RKO (cell line): Measurements from ENCODE around the gene SLC16A5.

ENCODE experiments used
- DNase-seq: peaks from one replicate; pipeline ENCODE4 v3.0.0-alpha.2; 2016; ENCODE audit warnings: low spot score

The SLC16A5 gene

DNA sequence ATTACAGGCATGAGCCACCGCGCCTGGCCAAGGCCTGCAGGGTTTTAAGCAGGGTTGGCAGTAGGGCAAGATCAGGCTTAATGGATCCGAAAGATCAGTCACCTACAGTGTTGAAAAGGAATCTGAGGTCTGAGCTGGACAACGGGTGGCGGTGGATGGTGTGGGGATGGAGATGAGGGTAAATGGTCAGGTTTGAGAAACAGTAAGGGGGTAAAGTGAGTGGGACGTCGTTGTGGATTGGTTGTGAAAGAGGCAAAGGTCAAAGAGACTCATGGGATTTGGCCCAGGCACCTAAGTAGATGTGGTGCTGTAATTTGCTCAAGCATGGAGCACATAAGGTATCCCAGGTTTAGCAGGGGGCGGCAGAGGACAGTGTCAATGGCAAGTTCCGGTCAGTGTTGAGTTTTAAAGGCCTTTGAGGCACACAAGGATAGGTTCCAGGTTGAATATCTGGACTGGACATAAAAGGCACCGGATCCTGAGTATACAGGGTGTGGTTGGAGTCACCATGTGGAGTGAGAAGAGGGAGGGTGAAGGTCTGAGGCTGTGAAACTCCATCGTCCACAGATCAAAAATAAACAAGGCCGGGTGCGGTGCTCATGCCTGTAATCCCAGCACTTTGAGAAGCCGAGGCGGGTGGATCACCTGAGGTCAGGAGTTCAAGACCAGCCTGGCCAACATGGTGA lies 1.1 kb upstream of the SLC16A5 start:
- DNase-seq = no peak

DNA sequence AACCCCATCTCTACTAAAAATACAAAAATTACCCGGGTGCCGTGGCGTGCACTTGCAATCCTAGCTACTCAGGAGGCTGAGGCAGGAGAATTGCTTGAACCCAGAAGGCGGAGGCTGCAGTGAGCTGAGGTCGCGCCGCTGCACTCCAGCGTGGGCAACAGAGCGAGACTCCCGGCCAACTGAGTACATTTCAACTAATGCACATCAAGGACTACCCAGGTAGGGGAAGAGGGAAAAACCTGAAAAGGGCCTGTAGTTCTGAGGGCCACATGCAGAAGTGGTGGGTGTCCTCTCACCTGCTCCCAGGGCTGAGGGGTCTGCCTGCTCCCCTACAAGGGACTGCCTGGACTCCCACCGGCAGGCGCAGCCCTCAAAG lies 584 bp upstream of the SLC16A5 start:
- no peak for DNase-seq

DNA sequence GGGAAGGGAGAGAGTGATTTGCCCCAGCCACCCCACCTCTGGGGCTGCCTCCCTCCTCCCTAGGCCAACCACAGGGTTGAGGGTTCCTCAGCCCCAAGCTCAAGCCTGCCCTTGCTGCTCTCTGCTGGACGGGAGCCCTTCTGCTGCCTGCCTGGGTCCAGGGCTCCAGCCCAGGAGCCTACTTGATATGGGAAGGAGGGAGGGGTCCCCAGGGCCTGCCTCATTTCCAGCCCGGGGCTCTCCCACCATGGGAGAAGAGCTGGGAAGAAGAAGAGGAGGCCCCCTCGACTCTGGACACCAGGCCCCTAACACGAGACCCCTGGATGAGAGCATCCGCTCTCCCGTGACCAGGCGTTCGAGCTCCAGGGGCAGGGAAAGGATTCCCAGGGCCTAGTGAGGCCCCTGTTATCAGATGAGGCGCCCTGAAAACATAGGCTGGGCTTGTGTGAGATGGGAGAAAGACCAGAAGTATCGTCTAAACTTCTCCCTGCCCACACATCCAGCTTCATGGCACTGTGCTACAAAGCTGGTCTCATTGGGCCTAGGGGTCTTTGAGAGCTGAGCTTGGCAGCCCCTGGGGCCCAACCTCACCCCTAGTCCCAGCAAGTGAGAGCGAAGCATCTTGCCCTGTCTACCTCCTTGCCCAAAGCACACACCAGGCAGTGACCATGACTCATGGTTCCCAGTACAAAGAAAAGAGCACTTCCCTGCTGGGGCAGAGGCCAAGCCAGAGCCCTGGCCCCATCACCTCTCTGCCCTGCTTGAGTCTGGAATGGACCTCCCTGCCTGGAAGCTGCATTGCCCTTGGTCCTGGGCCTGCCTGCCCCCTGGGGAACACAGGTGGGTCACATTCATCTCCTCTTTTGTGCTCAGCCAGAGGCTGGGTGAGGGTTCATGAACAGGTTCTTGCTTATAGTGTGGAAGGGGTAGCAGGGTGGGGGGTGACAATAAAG lies 987 bp downstream of the SLC16A5 start:
- DNase-seq = peak; percentile 79

DNA sequence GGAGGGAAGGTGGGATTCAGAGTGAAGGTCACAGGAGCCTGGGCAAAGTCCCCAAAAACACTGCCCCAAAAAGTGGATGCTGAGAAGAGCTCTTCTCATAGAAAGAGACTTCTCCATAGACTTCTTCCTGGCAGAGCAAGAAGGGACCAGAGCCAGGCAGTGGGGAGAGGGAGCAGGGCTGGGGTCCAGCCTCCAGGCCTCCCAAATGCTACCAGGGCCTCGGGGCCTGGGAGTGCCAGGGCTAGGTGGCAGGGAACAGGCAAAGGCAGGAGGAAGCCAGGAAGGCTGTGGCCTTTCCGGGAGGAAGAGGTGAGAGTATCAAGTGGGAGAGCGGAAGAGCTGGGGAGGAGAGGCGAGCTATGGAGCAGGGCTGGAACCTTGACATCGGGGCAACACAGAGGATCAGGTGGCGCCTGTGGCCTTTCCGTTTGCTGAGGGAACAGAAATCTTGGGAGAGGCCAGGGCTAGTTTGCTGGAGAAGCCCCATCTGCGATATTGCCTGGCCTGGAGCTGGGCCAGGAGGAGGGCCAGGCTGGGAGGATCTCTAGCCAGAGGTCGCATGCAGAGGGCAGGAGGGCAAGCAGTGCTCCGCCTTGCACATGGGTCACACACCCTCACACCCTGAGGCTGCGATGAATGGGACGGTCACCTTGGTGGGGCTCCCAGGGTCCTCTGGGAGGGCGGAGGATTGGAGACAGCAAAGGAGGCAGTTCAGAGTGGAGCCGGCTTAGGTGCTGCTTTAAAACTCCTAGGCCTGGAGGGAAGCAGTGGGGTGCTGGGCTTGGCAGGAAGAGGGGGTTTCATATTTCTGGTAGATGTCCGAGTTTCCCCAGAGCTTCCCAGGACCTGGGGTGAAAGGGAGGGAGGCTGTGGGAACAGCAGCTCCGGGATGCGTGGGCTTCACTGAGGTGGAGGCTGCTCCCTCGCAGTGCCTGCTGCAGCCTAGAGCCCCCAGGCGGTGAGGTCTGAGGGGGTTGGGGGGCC lies 3.4 kb downstream of the SLC16A5 start:
- no peak for DNase-seq

DNA sequence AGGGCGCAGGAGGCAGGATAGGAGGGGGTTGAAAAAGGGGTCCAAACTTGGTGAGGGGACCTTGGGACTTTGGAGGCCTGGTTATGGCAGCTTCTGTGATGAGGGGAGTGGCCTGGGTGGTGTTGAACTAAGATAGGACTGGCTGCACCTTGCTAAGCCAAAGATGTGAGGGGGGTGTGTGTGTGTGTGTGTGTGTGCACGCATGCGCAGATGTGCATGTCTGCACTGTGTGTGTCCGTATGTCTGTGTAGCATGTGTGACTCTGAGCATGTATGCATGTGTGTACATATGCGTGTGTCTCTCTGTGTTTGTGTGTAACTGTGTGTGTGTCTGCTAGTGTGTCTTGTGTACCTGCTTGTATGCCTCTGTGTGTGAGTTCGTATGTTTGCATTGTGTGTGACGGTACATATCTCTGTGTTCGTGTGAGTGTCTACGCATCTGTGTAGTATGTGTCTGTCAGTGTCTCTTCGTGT lies 4.1 kb downstream of the SLC16A5 start:
- DNase-seq = no peak

DNA sequence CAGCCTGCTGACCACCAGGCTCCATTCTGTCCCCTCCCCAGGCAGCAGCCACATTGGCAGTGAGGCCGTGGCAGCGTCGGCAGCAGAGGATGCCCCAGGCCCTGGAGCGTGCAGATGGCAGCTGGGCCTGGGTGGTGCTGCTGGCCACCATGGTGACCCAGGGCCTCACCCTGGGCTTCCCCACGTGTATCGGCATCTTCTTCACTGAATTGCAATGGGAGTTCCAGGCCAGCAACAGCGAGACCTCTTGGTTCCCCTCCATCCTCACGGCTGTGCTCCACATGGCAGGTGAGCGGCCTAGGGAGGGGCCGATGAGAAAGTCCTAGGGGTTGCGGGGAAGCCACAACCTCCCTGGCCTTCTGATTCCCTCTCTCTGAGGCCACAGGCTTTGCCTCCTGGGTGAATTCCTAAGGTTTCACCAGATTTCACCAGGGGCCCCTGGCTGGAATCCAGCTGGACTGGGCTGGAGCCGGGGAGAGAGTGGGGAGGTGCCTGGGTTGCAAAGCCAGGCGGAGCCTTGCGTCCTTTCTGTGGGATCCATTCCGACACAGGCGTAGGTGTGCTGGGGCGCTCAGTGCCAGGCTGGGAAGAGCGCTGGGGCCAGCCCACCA lies 5.9 kb downstream of the SLC16A5 start:
- no peak for DNase-seq

DNA sequence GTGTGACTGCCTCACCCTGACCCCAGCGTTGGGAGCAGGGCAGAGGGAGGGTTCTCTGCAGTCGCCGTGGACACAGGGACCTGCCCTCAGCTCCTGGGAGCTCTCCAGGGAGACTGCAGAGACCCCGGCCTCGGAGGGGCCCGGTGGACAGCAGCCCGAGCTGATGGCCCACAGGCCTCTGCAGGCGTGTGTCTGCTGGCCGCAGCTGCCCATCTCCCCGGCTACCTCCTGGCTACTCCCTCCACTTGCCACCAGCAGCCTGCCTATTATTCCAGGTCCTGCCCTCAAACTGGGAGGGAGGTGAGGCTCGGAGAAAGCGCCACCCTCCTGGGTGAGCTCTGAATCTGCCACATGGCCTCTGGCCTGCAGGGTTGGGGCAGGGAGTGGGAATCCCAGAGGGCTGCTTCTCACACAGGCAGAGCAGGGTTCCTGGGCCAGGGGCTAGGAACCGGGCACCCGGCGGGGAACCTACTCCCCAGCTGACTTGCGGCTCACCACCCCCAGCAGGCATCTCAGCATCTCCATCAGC lies 7.2 kb downstream of the SLC16A5 start:
- no peak for DNase-seq

DNA sequence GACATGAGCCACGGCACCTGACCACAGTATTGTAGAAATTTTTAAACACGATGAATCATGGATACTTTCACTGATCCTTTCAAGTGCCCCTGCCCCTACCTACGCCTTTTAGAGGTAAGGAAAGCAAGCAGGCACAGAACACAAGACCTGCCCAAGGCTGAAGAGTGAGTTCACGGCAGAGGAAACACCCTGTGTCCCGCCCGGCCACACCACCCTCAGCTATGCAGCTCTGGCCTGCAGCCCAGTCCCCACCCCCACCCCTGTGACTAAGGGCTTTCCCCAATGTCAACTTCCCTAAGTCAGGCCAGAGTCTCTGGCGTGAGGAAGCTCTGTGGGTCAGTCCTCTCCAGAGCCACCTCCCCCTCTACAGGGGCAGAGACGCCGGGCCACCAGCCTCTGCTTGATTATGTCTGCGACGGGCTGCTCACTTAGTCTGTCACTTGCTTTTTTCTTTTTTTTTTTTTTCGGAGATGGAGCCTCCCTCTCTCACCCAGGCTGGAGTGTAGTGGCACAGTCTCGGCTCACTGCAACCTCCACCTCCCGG lies 8.4 kb downstream of the SLC16A5 start:
- peak; percentile 38 for DNase-seq

DNA sequence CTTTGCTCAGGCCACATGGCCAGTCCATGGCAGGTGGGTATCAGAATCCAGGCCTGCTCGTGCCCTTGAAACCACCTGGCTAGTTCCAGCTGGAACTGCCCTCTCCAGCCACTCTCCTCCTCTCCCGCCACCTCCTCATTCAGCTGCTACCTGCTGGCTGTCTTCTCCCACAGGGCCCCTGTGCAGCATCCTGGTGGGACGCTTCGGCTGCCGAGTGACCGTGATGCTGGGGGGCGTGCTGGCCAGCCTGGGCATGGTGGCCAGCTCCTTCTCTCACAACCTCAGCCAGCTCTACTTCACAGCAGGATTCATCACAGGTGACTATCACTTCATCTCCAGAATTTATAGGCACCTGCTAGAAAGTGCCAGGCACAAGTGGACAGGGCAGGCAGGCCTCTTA lies 10.1 kb downstream of the SLC16A5 start:
- DNase-seq = no peak

DNA sequence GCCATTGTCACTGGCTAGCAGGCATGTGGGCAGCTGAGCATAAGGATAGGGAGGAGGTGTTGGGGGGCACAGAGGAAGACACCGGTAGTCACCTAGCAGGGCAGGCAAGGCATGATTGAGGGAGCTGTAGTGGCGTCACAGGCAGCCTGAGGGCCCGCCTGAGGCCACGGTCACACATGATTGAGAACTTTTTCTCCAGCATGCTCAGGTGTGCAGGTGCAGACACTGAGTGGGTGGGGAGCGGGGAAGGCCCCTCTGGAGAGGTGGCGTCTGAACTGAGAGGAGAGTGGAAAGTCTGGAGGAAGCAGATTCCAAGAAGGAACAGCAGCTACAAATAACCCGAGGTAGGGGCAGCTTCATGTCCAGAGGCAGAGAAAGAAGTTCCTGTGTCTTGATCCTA lies 11.1 kb downstream of the SLC16A5 start:
- no peak for DNase-seq

DNA sequence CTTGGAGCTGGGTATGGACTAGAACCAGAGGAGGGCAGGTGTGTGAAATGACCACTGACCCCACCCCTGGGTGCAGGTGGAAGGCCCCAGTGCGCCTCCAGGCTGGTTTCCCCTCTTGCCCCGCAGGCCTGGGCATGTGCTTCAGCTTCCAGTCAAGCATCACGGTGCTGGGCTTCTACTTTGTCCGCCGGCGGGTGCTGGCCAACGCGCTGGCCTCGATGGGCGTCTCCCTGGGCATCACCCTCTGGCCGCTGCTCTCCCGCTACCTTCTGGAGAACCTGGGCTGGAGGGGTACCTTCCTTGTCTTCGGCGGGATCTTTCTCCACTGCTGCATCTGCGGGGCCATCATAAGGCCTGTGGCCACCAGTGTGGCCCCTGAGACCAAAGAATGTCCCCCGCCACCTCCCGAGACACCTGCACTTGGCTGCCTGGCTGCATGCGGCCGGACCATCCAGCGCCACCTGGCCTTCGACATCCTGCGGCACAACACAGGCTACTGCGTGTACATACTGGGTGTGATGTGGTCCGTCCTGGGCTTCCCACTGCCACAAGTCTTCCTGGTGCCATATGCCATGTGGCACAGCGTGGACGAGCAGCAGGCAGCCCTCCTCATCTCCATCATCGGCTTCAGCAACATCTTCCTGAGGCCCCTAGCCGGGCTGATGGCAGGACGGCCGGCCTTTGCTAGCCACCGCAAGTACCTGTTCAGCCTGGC lies 12.3 kb downstream of the SLC16A5 start:
- no peak for DNase-seq

DNA sequence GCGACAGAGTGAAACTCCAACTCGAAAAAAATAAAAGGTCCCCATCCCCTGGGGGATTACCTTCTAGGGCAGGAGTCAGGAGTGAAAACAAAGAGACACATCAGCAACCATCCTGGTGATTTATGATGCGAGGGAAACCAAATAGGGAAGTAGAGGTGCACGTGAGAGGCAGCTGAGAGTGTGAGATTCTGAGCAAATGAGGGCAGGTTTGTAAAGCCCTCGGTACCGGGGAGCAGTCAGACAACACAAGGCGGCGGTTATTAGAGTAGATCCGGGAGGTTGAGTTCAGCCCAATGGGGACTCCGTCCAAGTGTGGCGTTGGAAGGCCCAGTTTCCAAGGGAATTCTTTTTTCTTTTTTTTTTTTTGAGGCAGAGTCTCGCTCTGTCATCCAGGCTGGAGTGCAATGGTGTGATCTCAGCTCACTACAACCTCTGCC lies 14.6 kb downstream of the SLC16A5 start:
- no peak for DNase-seq

DNA sequence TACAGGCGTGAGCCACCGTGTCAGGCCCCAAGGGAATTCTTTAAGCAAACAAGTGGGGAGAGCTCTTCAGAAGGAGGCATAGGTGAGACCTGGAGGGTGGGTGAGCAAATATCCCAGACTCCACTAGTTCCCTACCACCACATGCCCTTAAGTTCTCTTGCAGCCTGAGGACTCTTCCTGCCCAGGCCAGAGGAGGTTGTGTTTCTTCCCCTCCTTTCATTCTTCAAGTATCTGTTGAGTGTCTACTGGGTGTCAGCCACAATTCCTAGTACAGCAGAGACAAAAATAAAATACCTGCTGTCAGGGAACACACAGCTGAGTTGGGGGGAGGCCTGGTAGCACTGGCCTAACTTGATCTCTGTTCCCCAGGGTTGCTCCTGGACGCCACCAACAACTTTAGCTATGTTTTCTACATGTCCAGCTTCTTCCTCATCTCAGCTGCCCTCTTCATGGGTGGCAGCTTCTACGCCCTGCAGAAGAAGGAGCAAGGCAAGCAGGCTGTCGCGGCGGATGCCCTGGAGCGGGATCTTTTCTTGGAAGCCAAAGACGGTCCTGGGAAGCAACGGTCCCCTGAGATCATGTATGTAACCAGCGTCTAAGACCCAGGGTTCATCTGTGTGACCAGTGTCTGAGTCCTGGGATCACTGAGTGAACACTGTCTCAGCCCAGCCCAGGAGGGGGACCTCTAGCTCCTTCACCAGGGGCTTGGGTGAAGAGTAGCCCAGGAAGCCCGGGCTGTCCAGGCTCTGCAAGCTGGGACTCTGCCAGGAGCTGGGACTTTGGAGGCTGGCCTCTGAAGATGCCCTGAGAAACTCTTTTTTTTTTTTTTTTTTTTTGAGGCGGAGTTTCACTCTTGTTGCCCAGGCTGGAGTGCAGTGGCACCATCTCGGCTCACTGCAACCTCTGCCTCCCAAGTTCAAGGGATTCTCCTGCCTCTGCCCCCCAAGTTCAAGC lies 16.1 kb downstream of the SLC16A5 start:
- DNase-seq = no peak

DNA sequence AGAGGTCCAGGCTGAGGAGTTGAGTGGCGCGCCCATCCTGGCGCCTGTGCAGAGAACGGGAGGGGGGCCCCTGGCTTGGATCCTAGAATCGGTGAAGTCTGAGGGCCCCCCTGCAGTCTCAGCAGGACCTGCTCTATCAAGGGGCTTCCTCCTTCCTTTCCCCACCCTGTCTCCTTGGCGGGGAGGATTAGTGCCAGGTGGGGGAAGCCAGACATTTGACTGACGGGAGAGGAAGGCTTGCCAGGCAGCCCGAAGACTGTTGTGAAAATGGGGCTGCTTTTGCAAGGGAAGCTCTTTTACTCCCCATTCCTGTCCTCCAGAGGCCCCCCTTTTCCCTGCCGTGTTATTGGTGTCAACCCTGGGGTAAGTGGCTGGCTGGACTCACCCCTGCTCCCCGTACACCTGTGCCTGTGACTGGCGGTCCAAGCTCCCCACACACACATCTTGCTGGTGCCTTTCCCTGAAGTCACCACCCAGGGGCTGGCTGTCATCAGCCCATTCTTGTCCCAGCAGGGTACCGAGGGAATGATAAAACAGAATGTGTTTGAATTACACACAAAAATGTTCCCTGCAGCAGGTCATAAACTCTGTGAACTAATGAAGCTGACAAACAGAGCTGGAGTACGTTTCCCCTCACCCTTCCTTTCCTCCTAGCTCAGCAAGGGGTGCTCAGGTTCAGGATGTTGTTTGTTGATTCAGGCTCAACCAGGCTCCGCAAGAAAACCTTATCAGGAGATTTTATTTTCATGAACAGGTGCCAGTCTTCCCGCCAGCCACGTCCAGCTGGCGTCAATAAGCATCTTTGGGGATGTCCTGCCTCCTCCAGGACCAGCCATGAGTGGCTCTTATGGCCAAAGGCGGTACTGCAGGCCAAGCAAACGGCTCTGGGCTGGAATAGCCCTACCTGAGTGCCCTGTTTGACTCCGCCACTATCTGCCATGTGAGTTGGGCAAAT lies 17.6 kb downstream of the SLC16A5 start:
- peak; percentile 56 for DNase-seq

DNA sequence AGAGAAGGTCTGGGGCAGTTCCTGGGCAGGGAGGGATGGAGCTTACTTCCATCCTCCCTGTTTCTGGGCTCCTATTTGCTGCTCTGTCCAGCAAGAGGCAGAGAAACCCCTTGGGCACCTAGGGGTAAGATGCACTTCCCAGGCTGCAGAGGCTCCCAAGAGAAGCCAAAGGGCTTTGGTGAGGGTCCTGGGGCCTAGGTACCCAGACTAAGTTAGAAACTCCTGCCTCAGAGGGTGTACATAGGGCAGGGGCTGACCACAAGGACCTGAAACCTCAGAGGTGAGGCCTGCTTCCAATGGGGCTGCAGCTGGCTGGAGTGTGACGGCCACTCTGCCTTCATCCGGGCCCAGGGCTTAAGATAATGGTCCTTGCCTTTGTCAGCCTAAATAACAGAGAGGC lies 20.4 kb downstream of the SLC16A5 start:
- DNase-seq = no peak

DNA sequence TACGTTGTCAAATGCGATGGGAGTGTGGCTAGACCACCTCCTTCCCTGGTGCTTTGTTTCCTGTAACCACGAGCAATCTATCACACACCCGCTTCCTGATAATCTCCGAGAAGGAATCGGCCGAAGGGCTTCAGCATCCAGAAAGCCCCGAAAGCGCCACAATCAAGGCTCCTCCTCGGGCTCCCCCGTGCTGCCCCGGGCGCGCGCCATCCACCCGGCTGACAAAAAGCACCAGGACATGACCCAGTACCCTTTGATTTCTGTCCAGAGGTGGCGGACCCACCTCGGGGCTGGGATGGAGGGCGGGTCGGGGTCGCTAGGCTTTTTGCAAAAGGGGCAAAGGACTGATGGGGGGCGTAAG lies 21.3 kb downstream of the SLC16A5 start:
- DNase-seq = no peak

DNA sequence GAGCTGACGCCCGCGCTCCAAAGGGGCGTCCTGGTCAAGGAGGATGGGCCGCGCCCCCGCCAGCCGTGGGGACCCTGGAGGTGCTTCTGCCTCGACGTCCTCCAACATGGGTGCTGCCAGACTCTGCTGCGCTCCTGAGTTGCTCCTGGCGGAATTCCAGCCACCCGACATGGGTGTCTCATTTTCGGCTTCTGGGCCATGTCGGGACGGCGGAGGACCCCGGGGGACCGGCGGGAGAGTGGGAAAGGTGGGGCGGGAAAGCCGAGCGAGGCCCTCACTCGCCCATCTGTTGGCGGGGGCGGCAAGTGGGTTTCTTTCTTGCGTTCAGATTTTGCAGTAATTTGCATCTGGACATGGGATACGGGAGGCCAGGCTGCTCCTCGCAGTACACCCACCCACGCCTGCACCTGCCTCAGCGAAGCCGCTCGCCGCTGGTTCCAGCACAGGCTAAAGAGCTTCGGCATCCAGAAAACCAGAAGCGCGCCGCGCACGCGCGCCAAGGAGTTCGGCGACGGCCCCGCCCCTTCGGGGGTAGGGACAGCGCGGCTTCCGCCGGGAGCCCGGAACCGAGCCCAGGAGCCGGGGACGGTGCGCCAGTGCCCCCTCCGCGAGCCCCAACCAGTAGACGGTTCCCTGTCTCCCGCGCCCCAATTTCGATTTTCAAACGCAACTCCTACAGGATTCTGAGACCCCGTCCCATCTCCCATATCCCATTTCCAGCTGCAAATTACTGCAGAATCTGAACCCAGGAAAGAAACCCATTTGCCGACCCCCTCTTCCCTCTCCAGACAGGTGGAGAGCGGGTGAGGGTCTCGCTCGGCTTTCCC lies 21.9 kb downstream of the SLC16A5 start, which contains the start of gene ARMC7:
Gene ARMC7, plus strand, starts transcription at position 563 of the 827 bp plus-strand sequence. CDS start 320 bp downstream, outside the sequence.
- DNase-seq = peak; percentile 90
